H1 (cell line): ENCODE data around the gene NTMT1. TPM values are rescaled to one million over a fixed set of nuclear protein-coding genes. Genes with fewer than 3 reads are reported as not detected.

Experiments
- CHD7 ChIP-seq: fragments of 300-600 bp; sonication (generic); IDR thresholded peaks from 2 replicates; pipeline ENCODE4 v1.7.1; 2012; ENCODE audit warnings: low read length, moderate library complexity, mild to moderate bottlenecking, inconsistent platforms; ENCODE audit not compliant: insufficient replicate concordance
- CTBP2 ChIP-seq: IDR thresholded peaks from 2 replicates; pipeline ENCODE4 v1.7.0; 2011; ENCODE audit warnings: borderline replicate concordance, mild to moderate bottlenecking, moderate library complexity, mixed read lengths, low read length; ENCODE audit not compliant: insufficient read depth, insufficient read length
- GABPA ChIP-seq: IDR thresholded peaks from 2 replicates; pipeline ENCODE4 v1.6.1; 2011; ENCODE audit warnings: mild to moderate bottlenecking, low read length, moderate library complexity, borderline replicate concordance; ENCODE audit not compliant: insufficient read depth
- POLR2A ChIP-seq, 2 experiments: IDR thresholded peaks; 1 replicate in 1 of 2; 2 replicates in 1 of 2; pipeline ENCODE4 v1.6.1; 2011; ENCODE audit warnings: low read depth in 2 of 2, low read length in 2 of 2, mild to moderate bottlenecking in 2 of 2; ENCODE audit errors: control extremely low read depth in 1 of 2
- RAD21 ChIP-seq, 2 experiments: IDR thresholded peaks in 1 of 2; conservative IDR thresholded peaks in 1 of 2; 2 replicates each; pipeline ENCODE4 v1.6.1; 2011; ENCODE audit warnings: low read depth in 2 of 2, low read length in 2 of 2, improper control_type of control experiment in 1 of 2, inconsistent platforms in 1 of 2, mild to moderate bottlenecking in 1 of 2, moderate library complexity in 1 of 2
- SUZ12 ChIP-seq: fragments of 200-600 bp; sonication (generic); IDR thresholded peaks from 2 replicates; pipeline ENCODE4 v1.6.1; 2012; ENCODE audit warnings: mild to moderate bottlenecking, inconsistent platforms, low read length, moderate library complexity, mixed read lengths
- TAF7 ChIP-seq: optimal IDR thresholded peaks from 2 replicates; pipeline ENCODE3; 2011; ENCODE audit warnings: low read depth, mild to moderate bottlenecking, inconsistent platforms, low read length, moderate library complexity, borderline replicate concordance
- TEAD4 ChIP-seq: IDR thresholded peaks from 2 replicates; pipeline ENCODE4 v1.6.1; 2012; ENCODE audit warnings: low read depth, low read length, inconsistent platforms, mixed read lengths
- polyA plus RNA-seq, 7 experiments: library from polyadenylated mRNA; depleted of rRNA in 3 of 7; stranded (reverse) in 5 of 7; unstranded in 2 of 7; fragments of >200 nt in 5 of 7; fragments of 200-250 nt in 2 of 7; gene quantifications; 1 replicate in 5 of 7; 2 replicates in 1 of 7; 4 replicates in 1 of 7; pipeline versions ENCODE4 v1.2.1 to v1.2.3, GENCODE V29; 2011 to 2013; ENCODE audit warnings: missing spikeins in 2 of 7, mixed read lengths in 2 of 7
- total RNA-seq: library from RNA; stranded (reverse); fragmentation: NEBNext Ultra II Directional; extraction: Animal tissue kit (Norgen Biotek cat#: 25700); gene quantifications from 2 replicates; pipeline ENCODE4 v1.2.1, GENCODE V29; 2021

Gene NTMT1
- total and polyA plus RNA-seq, 2 of the 8 experiments (the other 6 are each of a cell fraction or from before 2014, with no cell fraction given), result 66.8 to 70.2 TPM

- TF ChIP-seq TAF7 (peak; percentile 49), SUZ12 (peak; percentile 37; the same call in 1 of the 2 replicates), TEAD4 (no peak), CHD7 (no peak), RAD21 (IDR thresholded peaks at IDR 0.05 in 1 of 2, conservative IDR thresholded peaks at IDR 0.05 in 1 of 2; ENCODE audit: low read depth in 2 of 2, low read length in 2 of 2) (peak; percentile 90 to 95), CTBP2 (no peak), POLR2A (IDR thresholded peaks at IDR 0.05; ENCODE audit: control extremely low read depth in 1 of 2, low read depth in 2 of 2, low read length in 2 of 2) (no peak), GABPA (peak; percentile 61; the same call in 1 of the 2 replicates)
These were observed 15.3 kb upstream of the NTMT1 start (continued) for GRCh38 chr9:129610473-129611306.
